Measurements from ENCODE around the gene DNER.
"Not testable (repeated sequence)": the region's sequence is repeated elsewhere in the genome, so short reads cannot be mapped to it uniquely, and the experiment has no call there.

DNER gene

DNA sequence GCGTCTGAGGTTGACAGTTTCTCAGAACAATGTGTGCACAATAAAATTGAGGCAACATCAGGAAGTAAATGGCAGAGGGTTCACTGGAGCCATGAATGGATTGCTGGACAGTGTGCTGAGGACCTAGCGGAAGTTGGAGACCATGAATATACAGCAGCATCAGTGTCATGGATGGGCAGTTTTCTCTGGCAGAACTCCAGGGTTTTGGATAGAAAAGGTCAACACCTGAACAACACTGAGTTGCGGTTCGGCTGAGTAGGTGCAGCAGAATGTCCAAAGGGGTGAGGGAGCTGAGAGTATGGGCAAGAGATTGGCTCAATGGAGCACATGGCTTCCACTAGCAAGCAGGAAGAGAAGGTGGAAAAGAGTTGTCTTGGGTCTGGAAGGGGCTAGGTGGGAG, 73.7 kb downstream of the DNER start:
- no peaks in the 10 kb centered on the region for H3K27me3 ChIP-seq (ENCODE audit: control insufficient read depth, insufficient read depth, low read length)

DNA sequence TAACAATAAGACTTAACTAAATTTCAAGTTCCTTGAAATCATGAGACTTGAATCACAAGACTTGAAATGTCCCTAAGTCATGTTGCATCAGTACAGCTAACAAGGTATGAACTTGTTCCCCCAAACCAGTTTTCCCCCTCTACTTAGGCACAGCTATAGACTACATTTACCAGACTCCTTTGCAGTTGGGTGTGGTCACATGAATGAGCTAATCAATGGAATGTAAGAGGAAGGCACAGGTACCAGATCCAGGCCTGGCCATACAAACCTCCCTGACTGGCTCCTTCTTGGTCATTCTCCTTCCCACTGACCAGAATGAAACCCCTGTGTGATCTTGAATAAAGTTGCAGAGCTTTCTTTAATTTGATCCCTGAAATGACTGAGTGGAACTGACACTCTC, 77.8 kb downstream of the DNER start:
- no peak overlapping the region for H3K9ac ChIP-seq (ENCODE audit: low read length)
- H3K27ac ChIP-seq (ENCODE audit: low read length) = no peak overlapping the region
- no peaks in the 10 kb centered on the region for H3K27me3 ChIP-seq (ENCODE audit: control insufficient read depth, insufficient read depth, low read length)
- no peak overlapping the region for H3K4me3 ChIP-seq (ENCODE audit: low read length)
- H3K9me3 ChIP-seq (ENCODE audit: control insufficient read depth, low read depth, low read length) = no peaks in the 10 kb centered on the region
- no peaks in the 10 kb centered on the region for H3K36me3 ChIP-seq (ENCODE audit: control insufficient read depth, low read depth, low read length)
- H3K4me1 ChIP-seq (ENCODE audit: control insufficient read depth, low read depth, low read length) = no peaks in the 10 kb centered on the region

More for the DNA sequence above, 73.7 kb downstream of the DNER start:
- no peak overlapping the region for H3K9ac ChIP-seq (ENCODE audit: low read length)
- no peak overlapping the region for H3K27ac ChIP-seq (ENCODE audit: low read length)
- no peaks in the 10 kb centered on the region for H3K36me3 ChIP-seq (ENCODE audit: control insufficient read depth, low read depth, low read length)
- H3K4me1 ChIP-seq (ENCODE audit: control insufficient read depth, low read depth, low read length) = no peaks in the 10 kb centered on the region
- no peaks in the 10 kb centered on the region for H3K9me3 ChIP-seq (ENCODE audit: control insufficient read depth, low read depth, low read length)
- H3K4me3 ChIP-seq (ENCODE audit: low read length) = no peak overlapping the region

DNA sequence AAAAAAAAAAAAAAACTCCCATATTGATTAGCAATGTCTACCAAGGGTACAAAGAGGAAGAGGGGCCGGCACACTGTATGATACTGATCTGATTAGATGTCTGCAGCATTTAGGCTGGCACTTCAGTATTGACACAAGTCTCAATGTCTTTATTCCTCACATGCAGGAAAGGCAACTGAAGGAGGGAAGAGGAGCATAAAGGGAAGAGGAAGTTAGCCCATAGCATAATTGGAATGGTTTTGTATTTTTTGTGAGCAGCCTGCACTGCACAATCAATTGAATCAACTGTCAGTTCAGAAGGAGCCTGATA, 79.0 kb downstream of the DNER start:
- Histone ChIP-seq H3K4me1 (ENCODE audit: control insufficient read depth, low read depth, low read length) (no peaks in the 10 kb centered on the region), H3K27me3 (ENCODE audit: control insufficient read depth, insufficient read depth, low read length) (no peaks in the 10 kb centered on the region)

DNA sequence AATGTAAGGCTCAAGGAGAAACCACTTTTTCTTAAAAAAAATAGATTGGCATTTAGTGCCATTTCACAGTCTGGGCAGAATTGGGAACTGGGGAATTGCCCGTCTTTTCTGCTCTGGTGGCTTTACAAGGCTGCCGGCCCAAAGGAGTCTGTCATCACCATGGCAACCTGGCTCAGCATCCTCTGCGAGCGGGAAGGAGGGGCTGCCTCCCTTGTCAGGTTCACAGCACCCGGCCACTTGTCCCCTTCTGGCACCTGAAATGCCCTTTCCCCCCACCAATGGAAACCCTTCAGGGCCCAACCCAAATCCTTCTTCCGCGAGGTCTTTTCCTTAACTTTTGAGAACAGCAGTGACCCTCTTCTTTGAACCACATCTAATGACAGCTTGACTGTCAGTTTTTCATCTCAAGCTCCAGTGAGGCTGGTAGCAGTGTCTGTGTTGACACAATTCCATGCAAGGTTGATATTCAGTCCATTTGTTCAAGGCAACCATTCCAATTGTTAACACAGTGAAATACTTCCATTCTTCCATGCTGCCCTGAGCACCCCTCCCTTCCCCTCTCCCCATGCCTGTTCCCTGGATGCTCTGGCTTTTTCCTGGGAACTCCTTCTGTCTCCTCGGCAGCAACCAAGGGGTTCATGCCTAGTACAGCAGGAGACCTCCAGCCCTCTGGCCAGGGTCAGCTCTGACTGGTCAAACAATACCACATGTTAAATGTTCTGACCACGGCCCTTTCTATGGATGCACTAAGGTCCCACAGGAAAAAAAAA, 79.6 kb downstream of the DNER start:
- no peak overlapping the region for H3K9ac ChIP-seq (ENCODE audit: low read length)
- H3K4me1 ChIP-seq (ENCODE audit: control insufficient read depth, low read depth, low read length) = no peaks in the 10 kb centered on the region
- H3K4me3 ChIP-seq (ENCODE audit: low read length) = no peak overlapping the region
- no peaks in the 10 kb centered on the region for H3K9me3 ChIP-seq (ENCODE audit: control insufficient read depth, low read depth, low read length)
- H3K27ac ChIP-seq (ENCODE audit: low read length) = no peak overlapping the region
- no peaks in the 10 kb centered on the region for H3K36me3 ChIP-seq (ENCODE audit: control insufficient read depth, low read depth, low read length)
- H3K27me3 ChIP-seq (ENCODE audit: control insufficient read depth, insufficient read depth, low read length) = no peaks in the 10 kb centered on the region

More for the DNA sequence above, 79.0 kb downstream of the DNER start:
- Histone ChIP-seq H3K4me3 (ENCODE audit: low read length) (no peak overlapping the region), H3K9me3 (ENCODE audit: control insufficient read depth, low read depth, low read length) (no peaks in the 10 kb centered on the region), H3K9ac (ENCODE audit: low read length) (no peak overlapping the region), H3K36me3 (ENCODE audit: control insufficient read depth, low read depth, low read length) (no peaks in the 10 kb centered on the region), H3K27ac (ENCODE audit: low read length) (no peak overlapping the region)

DNA sequence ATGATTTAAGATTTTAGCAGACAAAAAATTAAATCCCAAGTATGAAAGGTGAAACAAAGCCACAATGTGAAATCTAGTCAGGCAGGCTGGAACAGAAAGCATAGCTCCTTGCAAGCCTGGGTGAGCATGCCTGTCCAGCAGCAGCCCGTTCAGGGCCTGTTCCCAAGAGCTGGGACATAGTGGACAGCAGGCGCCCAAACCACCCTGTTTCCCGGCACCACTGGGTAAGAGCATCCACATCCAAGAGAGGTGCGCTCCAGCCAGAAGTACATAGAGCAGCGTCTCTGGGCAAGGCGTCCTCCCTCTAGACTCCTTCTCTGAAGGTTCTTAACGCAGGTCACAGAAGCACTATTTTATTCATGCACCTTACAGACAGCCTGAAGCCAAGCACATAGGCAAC, 80.8 kb downstream of the DNER start:
- no peaks in the 10 kb centered on the region for H3K36me3 ChIP-seq (ENCODE audit: control insufficient read depth, low read depth, low read length)

DNA sequence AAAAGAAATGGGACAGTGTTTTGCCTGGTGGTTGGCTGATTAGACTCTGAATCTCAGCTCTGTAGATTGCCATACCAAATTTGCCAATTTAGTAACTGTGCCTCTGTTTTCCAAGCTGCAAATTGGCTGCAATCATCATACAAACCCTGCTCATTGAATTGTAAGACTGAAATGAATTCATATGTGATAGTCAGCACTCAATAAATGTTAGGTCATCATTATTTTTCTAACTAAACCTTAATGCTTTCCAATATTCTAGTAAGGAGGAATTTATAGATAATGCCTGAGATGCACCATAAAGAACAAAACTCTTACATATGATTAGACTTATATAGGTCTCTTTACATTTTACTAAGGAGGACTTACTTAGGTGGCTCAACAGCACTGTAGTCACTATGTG, 85.3 kb downstream of the DNER start:
- H3K27me3 ChIP-seq (ENCODE audit: control insufficient read depth, insufficient read depth, low read length) = no peaks in the 10 kb centered on the region
- H3K9ac ChIP-seq (ENCODE audit: low read length) = no peak overlapping the region
- H3K27ac ChIP-seq (ENCODE audit: low read length) = no peak overlapping the region
- no peaks in the 10 kb centered on the region for H3K36me3 ChIP-seq (ENCODE audit: control insufficient read depth, low read depth, low read length)
- no peak overlapping the region for H3K4me3 ChIP-seq (ENCODE audit: low read length)
- no peaks in the 10 kb centered on the region for H3K4me1 ChIP-seq (ENCODE audit: control insufficient read depth, low read depth, low read length)
- H3K9me3 ChIP-seq (ENCODE audit: control insufficient read depth, low read depth, low read length) = no peaks in the 10 kb centered on the region

More for the DNA sequence above, 80.8 kb downstream of the DNER start:
- H3K9ac ChIP-seq (ENCODE audit: low read length) = no peak overlapping the region
- H3K4me3 ChIP-seq (ENCODE audit: low read length) = no peak overlapping the region
- H3K9me3 ChIP-seq (ENCODE audit: control insufficient read depth, low read depth, low read length) = no peaks in the 10 kb centered on the region
- H3K27me3 ChIP-seq (ENCODE audit: control insufficient read depth, insufficient read depth, low read length) = no peaks in the 10 kb centered on the region
- no peak overlapping the region for H3K27ac ChIP-seq (ENCODE audit: low read length)
- no peaks in the 10 kb centered on the region for H3K4me1 ChIP-seq (ENCODE audit: control insufficient read depth, low read depth, low read length)

DNA sequence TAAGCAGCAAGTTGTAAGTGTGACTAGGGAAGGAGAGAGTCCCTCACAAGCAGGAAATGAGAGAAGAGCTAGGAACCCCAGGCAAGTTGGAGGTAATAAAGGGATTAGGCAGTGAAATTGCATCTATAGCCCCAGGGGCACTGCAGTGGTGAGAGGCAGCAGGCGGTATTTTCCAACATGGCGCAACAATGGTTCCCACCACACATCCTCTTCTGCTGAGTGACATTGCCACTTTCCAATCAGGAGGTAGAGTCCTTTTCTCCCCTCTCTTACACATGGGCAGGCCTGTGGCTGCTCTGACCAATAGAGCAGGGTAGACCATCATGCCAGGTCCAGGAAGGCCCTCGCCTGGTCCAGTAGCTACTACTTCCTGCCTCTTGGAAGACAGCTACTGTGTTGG, 86.6 kb downstream of the DNER start:
- H3K4me3 ChIP-seq (ENCODE audit: low read length) = no peak overlapping the region
- no peaks in the 10 kb centered on the region for H3K27me3 ChIP-seq (ENCODE audit: control insufficient read depth, insufficient read depth, low read length)
- H3K36me3 ChIP-seq (ENCODE audit: control insufficient read depth, low read depth, low read length) = no peaks in the 10 kb centered on the region

DNA sequence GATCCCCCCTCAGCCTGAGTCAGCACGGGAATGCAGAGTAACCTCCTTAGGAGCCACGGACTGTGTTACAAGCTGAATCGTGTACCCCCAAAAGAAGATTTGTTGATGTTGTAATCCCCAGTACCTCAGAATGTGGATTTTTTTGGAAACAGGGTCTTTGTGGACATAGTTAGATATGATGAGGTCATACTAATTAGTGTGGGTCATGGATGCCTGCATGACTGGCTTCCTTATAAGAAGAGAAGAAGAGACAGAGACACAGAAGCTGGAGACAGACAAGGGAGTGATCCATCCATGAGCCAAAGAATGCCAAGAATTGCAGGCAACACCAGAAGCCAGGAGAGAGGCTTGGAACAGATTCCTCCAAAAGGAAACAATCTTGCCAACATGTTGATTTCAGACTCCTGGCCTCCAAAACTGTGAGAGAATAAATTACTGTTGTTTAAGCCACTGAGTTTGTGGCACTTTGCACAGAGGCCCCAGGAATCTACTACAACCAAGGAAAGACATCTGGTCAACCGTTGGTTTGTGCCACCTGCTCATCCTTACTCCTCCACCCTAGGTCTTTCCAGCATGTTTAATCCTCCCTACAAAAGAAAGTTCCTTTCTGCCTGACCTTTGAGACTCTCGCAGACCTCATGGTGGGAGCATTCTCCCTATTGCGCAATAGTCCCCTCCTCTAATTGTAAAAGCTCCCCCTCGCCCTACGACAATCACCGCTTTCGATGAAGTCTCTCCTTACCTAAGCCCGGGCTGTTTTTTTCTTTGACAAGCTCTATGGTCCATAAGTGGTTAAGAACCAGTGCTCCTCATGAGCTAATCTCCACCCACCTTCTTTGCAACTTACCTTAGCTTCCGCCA, 91.6 kb downstream of the DNER start:
- no peak overlapping the region for H3K4me3 ChIP-seq (ENCODE audit: low read length)
- H3K9me3 ChIP-seq (ENCODE audit: control insufficient read depth, low read depth, low read length) = no peaks in the 10 kb centered on the region
- H3K4me1 ChIP-seq (ENCODE audit: control insufficient read depth, low read depth, low read length) = no peaks in the 10 kb centered on the region
- no peak overlapping the region for H3K27ac ChIP-seq (ENCODE audit: low read length)
- H3K9ac ChIP-seq (ENCODE audit: low read length) = no peak overlapping the region
- no peaks in the 10 kb centered on the region for H3K27me3 ChIP-seq (ENCODE audit: control insufficient read depth, insufficient read depth, low read length)
- no peaks in the 10 kb centered on the region for H3K36me3 ChIP-seq (ENCODE audit: control insufficient read depth, low read depth, low read length)

More for the DNA sequence above, 86.6 kb downstream of the DNER start:
- Histone ChIP-seq H3K9ac (ENCODE audit: low read length) (no peak overlapping the region), H3K4me1 (ENCODE audit: control insufficient read depth, low read depth, low read length) (no peaks in the 10 kb centered on the region), H3K27ac (ENCODE audit: low read length) (no peak overlapping the region), H3K9me3 (ENCODE audit: control insufficient read depth, low read depth, low read length) (no peaks in the 10 kb centered on the region)

DNA sequence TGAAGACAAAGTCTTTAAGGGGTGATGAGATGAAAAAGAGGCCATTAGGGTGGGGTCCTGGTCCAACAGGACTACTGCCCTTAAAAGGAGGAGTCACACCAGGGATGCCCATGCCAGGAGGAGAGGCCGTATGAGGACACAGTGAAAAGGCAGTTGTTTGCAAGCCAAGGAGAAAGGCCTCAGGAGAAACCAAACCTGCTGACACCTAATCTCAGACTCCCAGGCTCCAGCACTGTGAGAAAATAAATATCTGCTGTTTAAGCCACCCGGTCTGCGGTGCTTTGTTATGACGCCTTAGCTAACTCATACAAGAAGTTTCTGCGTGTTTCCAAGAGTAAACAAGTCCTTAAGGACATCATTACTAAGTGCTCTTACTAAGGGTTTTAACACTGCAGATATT, 93.6 kb downstream of the DNER start:
- Histone ChIP-seq H3K4me3 (ENCODE audit: low read length) (no peak overlapping the region), H3K27ac (ENCODE audit: low read length) (no peak overlapping the region), H3K27me3 (ENCODE audit: control insufficient read depth, insufficient read depth, low read length) (no peaks in the 10 kb centered on the region), H3K4me1 (ENCODE audit: control insufficient read depth, low read depth, low read length) (no peaks in the 10 kb centered on the region), H3K9me3 (ENCODE audit: control insufficient read depth, low read depth, low read length) (no peaks in the 10 kb centered on the region), H3K9ac (ENCODE audit: low read length) (no peak overlapping the region), H3K36me3 (ENCODE audit: control insufficient read depth, low read depth, low read length) (no peaks in the 10 kb centered on the region)

DNA sequence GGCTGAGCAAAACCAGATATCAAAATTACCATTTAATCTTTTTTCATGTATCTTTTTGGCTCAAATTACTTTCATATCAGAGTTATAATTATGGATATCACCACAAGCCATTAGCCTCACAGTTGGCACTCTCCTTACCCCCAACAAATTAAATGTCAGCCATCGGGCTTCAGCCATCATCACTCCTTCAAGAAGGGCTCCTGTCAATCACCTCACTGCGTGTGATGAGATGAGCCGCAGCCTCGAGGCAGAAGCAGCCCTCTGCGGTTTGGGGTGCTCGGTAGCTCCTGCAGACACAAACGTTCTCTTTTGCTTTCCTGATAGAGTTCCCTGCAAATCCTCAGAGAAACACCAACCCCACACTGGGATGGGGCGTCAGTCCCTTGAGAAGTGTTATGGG, 94.1 kb downstream of the DNER start:
- H3K9me3 ChIP-seq (ENCODE audit: control insufficient read depth, low read depth, low read length) = no peaks in the 10 kb centered on the region
- no peaks in the 10 kb centered on the region for H3K27me3 ChIP-seq (ENCODE audit: control insufficient read depth, insufficient read depth, low read length)

DNA sequence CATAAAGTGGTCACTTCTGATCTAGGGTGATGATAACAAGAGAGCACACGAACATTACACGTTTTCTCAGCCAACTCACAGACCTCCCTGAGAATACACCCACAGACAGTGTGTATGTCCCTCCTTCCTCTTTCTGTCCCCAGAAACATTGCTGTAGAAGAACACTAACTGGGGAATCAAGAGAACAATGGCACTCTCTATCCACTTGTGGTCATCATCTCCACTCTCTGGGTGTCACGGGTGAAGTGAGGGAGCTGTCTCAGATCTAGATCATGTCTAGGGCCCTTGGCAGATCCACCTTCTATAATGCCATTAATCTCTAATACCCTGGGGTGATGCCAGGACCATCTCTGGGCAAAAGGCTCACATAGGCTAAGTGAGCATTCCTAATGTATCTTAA, 97.9 kb downstream of the DNER start:
- no peak overlapping the region for H3K9ac ChIP-seq (ENCODE audit: low read length)
- H3K4me1 ChIP-seq (ENCODE audit: control insufficient read depth, low read depth, low read length) = no peaks in the 10 kb centered on the region
- H3K27ac ChIP-seq (ENCODE audit: low read length) = no peak overlapping the region
- no peaks in the 10 kb centered on the region for H3K36me3 ChIP-seq (ENCODE audit: control insufficient read depth, low read depth, low read length)
- H3K27me3 ChIP-seq (ENCODE audit: control insufficient read depth, insufficient read depth, low read length) = no peaks in the 10 kb centered on the region
- H3K9me3 ChIP-seq (ENCODE audit: control insufficient read depth, low read depth, low read length) = no peaks in the 10 kb centered on the region
- no peak overlapping the region for H3K4me3 ChIP-seq (ENCODE audit: low read length)

More for the DNA sequence above, 94.1 kb downstream of the DNER start:
- Histone ChIP-seq H3K4me1 (ENCODE audit: control insufficient read depth, low read depth, low read length) (no peaks in the 10 kb centered on the region), H3K4me3 (ENCODE audit: low read length) (no peak overlapping the region), H3K9ac (ENCODE audit: low read length) (no peak overlapping the region), H3K36me3 (ENCODE audit: control insufficient read depth, low read depth, low read length) (no peaks in the 10 kb centered on the region), H3K27ac (ENCODE audit: low read length) (no peak overlapping the region)

DNA sequence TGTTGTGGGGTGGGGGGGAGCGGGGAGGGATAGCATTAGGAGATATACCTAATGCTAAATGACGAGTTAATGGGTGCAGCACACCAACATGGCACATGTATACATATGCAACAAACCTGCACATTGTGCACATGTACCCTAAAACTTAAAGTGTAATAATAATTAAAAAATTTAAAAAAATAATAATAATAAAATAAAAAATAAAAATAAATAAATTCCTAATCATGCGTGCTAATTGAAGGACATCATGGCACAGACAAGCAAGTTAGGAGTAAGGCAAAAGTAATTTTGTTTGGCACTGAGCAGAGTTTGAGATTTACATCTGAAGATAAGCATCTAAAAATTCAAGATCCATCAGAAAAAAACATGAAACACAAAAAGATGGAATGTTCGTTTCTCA, 100.3 kb downstream of the DNER start:
- not testable (repeated sequence) for H3K9me3 ChIP-seq (ENCODE audit: control insufficient read depth, low read depth, low read length); H3K9ac ChIP-seq (ENCODE audit: low read length); H3K4me1 ChIP-seq (ENCODE audit: control insufficient read depth, low read depth, low read length); H3K4me3 ChIP-seq (ENCODE audit: low read length); H3K27ac ChIP-seq (ENCODE audit: low read length); H3K36me3 ChIP-seq (ENCODE audit: control insufficient read depth, low read depth, low read length); H3K27me3 ChIP-seq (ENCODE audit: control insufficient read depth, insufficient read depth, low read length)

All from iPS-18a (cell line).